MV-4-11 (cell line): ENCODE data around the gene SIGLEC9.
A peak's percentile ranks its signal among the peaks of the same experiment; 100 is the strongest.

Source experiments
- DNase-seq: peaks from one replicate; lab custom pipeline; 2025; lab: John Stamatoyannopoulos, UW

SIGLEC9 gene

GRCh38 chr19:51145916-51146493 lies 21.3 kb downstream of the SIGLEC9 start:
- no peak for DNase-seq

GRCh38 chr19:51146751-51147150 lies 22.0 kb downstream of the SIGLEC9 start:
- DNase-seq: no peak

GRCh38 chr19:51147663-51148062 lies 23.0 kb downstream of the SIGLEC9 start:
- DNase-seq: no peak

GRCh38 chr19:51148580-51148979 lies 23.9 kb downstream of the SIGLEC9 start:
- DNase-seq: peak; percentile 67

GRCh38 chr19:51150627-51151026 lies 25.9 kb downstream of the SIGLEC9 start:
- DNase-seq: no peak

- DNase-seq: no peak
Observed at GRCh38 chr19:51156710-51157109, 32.0 kb downstream of the SIGLEC9 start.

- DNase-seq: no peak
Observed at GRCh38 chr19:51157265-51157664, 32.6 kb downstream of the SIGLEC9 start.

GRCh38 chr19:51158474-51159129 lies 33.9 kb downstream of the SIGLEC9 start:
- DNase-seq: peak; percentile 63

GRCh38 chr19:51159656-51160055 lies 35.0 kb downstream of the SIGLEC9 start:
- DNase-seq: no peak

- no peak for DNase-seq
Observed at GRCh38 chr19:51161266-51161665, 36.6 kb downstream of the SIGLEC9 start.

GRCh38 chr19:51161867-51162496 lies 37.3 kb downstream of the SIGLEC9 start:
- no peak for DNase-seq

GRCh38 chr19:51163257-51163656 lies 38.6 kb downstream of the SIGLEC9 start:
- no peak for DNase-seq

GRCh38 chr19:51164215-51164614 lies 39.5 kb downstream of the SIGLEC9 start:
- DNase-seq: no peak

- DNase-seq: peak; percentile 94
Observed at GRCh38 chr19:51166846-51167490, 42.3 kb downstream of the SIGLEC9 start.

- DNase-seq: no peak
Observed at GRCh38 chr19:51168564-51169282, 44.0 kb downstream of the SIGLEC9 start.

- peak; percentile 77 for DNase-seq
Observed at GRCh38 chr19:51169283-51169918, 44.7 kb downstream of the SIGLEC9 start.

- DNase-seq: peak; percentile 17
Observed at GRCh38 chr19:51172223-51172622, 47.5 kb downstream of the SIGLEC9 start.

GRCh38 chr19:51173681-51174080 lies 49.0 kb downstream of the SIGLEC9 start:
- no peak for DNase-seq

- no peak for DNase-seq
Observed at GRCh38 chr19:51179256-51179655, 54.5 kb downstream of the SIGLEC9 start.
